GM21528 (cell line): ENCODE results near the gene LDOC1.
"Not testable (repeated sequence)": the region's sequence is repeated elsewhere in the genome, so short reads cannot be mapped to it uniquely, and the experiment has no call there.

Experiments
- ATAC-seq: cut with Tn5 transposase; IDR thresholded peaks from one replicate; pipeline ENCODE4 v1.9.1; 2021; ENCODE audit warnings: mild to moderate bottlenecking, moderate library complexity; ENCODE audit not compliant: unreplicated experiment, low FRiP score

The LDOC1 gene

DNA sequence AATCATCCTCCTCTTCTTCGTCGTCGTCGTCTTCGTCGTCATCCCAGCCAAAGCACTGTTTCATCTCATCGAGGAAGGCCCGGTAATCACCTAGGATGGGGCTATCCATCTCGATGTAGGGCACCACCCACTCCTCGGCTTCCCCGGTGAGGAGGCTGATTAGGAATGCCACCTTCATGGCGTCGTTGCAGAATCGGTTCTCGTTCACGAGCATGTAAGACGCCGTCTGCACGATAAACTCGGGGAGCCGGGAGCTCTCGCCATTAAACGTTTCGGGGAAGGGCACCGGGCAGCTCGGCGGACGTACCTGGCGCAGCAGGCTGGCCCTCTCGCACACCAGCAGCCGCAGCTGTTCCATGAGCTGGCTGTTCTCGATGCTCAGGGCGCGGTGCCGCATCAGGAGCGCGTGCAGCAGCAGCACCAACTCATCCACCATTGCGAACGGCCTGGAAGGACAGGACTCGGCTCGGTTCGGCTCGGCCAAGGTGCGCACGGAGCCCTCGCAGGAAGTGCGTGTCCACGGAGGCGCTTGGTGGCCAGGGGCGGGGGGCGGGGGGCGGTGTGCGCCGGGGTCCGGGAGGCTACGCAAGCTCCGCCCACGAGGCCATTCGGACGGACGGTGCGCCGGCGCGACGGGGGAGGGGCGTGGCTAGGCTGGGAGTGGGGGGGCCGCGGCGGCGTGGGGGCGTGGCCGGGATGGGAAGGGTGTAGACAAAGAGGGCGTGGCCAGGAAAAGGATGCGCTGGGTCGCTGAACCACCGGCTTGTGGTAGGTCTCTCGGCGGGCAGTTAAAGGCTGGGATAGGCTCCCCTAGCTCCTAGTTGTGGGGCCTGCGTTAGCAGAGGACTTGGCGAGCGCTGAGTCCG is at the start of gene LDOC1:
TSS of gene LDOC1 (minus strand) at position 544 of the 866 bp plus-strand sequence. CDS start at position 436, 108 bp downstream.
- ATAC-seq: no peak

DNA sequence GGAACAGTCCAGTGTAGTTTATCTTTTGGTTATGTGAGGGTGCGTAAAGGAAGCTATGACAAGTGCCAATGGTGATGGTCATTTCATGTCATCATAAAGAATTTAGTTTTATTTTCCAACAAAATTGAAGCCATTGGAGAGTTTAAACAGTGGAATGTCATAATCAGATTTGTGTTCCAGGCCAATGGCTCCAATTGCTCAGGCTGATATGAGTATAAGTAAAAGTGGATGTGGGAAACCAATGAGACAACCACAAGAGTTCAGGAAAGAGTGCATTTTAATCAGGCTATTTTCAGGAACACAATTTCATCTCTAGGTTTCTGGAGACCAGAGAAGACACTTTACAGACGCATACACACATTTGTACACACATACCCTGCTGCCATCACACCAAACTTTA is 44.7 kb upstream of the LDOC1 start:
- no peak for ATAC-seq

DNA sequence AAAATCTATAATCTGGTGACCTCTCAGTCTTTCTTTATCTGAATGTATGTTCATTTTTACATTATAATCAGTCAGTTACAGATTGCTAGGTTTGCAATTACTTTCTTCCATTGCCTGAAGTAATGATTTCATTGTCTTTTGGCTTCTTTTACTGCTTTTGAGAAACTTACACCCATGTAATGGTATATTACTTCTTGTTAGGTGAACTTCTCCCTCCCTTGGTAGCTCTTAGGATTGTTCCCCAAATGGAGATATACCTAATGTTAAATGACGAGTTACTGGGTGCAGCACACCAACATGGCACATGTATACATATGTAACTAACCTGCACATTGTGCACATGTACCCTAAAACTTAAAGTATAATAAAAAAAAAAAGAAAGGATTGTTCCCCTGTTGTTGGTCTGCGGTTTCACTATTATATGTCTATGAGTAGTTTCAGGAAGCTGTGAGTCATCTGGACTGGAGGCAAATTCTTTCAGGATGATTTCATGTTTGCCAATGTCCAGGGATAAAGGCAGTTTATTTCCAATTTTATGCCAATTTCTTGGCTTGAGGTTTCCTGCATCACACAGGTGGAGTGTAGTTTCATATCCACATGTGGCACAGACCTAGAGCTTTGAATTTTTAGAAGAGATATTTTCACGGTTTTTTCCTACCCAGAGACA is 43.5 kb upstream of the LDOC1 start:
- ATAC-seq: no peak

DNA sequence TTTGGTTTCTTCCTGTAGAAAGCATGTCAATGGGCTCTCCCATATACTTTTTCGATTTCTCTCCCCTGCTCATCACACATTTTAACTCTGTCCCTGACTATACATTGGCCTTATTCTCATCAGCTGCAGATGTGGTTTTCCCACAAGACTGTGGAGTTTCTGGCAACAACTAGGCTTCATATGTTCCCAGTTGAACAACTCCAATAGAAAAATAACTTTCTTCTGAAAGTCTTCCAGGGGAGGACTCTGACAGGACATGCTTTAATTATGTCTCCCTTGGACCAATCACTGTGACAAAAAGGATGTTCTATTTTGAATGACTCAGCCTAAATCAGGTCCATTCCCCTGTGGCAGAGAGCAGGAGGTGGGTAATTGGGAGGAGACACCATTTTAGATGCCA is 37.3 kb upstream of the LDOC1 start:
- ATAC-seq: no peak

DNA sequence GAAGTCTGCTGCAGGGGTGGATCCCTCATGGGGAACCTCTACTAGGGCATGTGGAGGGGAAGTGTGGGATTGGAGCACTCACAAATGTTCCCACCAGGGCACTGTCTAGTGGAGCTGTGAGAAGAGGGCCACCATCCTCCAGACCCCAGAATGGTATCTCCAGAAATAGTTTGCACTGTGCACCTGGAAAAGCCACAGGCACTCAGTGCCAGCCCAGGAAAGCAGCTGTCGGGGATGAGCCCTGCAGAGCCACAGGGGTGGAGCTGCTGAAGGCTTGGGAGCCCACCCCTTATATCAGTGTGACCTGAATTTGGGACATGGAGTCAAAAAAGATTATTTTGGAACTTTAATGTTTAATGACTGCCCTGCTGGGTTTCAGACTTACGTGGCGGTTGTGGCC is 25.0 kb upstream of the LDOC1 start:
- ATAC-seq: no peak

DNA sequence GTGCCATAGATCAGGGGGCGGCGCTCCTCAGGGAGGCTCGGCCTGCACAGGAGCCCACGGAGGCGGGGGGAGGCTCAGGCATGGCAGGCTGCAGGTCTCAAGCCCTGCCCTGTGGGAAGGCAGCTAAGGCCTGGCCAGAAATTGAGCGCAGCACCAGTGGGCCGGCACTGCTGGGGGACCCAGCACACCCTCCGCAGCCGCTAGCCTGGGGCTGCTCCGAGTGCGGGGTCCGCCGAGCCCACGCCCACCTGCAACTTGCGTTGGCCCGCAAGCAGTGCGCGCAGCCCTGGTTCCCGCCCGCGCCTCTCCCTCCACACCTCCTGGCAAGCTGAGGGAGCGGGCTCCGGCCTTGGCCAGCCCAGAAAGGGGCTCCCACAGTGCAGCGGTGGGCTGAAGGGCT is 11.6 kb upstream of the LDOC1 start:
- ATAC-seq: not testable (repeated sequence)

DNA sequence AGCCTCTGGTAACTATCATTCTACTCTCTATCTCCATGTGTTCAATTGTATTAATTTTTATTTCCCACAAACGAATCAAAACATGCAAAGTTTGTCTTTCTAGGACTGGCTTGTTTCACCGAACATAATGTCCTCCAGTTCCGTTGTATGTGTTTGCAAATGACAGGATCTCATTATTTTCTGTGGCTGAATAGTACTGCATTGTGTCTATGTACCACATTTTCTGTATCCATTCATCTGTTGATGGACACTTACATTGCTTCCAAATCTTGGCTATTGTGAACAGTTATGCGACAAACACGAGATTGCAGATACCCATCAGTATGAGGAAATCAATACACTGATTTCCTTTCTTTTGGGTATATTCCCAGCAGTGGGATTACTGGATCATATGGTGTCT is 8.4 kb upstream of the LDOC1 start:
- ATAC-seq: no peak

DNA sequence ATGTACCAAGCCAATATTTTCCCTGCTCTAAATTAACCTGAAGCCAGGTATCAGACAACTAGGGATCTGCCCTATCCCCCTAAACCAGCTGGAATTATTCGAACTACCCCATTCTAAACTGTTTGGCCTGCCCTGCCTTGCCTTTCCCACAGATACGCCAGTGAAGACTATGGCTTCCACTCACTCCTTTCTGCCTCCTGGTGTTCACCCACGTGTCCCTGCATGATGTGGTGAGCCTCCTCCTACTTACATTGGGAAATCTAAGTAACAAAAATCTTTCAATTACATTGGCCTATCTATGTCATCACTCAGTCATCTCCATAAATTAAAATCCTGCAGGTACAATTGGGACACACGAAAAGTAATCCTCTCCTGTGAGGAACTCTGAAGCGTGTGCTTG is 6.1 kb upstream of the LDOC1 start:
- no peak for ATAC-seq

DNA sequence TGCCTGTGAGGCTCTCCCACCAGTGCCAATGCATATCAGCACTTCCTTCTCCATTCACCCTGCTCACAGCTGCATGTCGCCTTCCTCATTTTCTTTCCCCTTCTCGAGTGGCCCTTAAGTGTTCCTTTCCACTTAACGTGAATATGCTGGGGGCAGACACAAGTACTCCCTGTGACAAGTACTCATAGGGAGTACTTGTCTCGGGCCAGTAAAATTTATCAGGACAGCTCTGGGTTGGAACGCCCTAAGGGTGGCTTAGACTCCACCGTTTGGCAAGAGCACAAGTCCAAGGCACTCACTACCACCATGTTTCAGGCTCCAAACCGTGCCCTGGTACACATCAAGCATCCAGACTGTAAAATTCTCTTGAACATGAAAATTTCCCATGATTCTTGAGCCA is 3.9 kb upstream of the LDOC1 start:
- no peak for ATAC-seq

DNA sequence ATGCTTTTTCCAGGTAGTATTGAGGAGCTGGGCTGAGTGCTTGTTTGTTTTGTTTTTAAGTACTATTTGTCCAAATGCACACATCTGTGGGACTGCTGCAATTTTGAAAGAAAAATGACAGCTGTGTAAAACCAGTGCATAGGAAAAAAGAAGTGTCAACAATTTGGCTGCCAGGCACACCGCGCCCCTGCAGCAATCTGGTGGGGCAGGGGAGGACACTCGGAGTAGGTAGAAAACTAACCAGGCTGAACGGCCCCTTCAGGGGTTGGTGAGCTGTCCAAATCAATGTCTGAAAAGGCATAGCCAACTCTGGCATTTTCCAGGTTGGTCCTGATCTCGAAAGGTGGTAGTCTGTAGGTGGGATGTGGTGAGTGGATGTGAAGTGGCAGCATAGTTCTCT is 1.1 kb downstream of the LDOC1 start:
- no peak for ATAC-seq

DNA sequence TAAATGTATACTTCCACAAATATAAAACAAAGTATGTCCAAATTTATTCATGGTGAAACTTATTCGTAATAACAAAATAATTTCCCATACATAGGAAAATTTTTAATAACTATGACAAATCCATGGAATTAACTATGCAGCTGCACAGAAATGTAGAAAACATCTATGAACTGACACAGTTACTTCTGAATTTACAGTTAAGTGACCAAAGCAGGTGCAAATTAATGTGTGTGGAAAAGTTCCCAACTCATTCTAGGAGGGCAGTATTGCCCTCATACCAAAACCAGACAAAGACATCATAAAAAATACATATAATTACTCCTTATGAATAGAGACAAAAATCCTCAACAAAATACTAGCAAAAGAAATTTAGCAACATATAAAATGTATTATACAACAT is 12.5 kb downstream of the LDOC1 start:
- ATAC-seq: no peak

DNA sequence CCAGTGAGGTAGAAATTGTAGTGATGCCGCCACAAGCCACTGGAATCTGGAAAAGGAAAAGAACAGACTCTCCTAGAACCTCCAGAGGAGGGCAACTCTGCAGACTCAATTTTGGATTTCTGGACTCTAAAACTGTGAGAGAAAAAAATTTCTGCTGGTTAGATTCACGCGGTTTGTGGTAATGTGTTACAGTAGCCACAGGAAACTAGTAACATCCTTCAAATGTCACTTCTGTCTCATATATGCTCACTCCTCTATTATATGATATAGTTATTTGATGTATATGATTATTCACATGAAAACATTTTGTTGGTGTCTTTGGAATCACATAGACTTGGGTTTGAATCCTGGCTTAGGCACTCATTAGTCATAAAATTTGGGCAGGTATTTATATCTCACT is 18.8 kb downstream of the LDOC1 start:
- no peak for ATAC-seq

DNA sequence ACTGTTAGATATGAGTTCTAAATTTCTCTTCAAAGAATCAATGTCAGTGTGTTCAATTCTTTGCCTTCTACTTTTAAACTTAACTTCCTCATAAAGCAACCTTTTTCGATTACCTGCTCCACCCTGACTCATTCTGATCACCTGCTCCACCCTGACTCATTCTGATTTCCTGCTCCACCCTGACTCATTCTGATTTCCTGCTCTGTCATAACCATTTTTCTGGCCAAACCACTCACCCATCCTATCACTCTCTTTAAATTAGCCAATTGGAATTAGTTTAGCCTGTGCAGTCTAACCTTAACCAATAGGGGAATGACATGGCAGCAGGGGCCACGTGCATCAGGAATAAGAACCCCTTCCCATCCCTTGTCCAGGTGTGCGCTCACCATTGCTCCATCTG is 21.7 kb downstream of the LDOC1 start:
- ATAC-seq: not testable (repeated sequence)

DNA sequence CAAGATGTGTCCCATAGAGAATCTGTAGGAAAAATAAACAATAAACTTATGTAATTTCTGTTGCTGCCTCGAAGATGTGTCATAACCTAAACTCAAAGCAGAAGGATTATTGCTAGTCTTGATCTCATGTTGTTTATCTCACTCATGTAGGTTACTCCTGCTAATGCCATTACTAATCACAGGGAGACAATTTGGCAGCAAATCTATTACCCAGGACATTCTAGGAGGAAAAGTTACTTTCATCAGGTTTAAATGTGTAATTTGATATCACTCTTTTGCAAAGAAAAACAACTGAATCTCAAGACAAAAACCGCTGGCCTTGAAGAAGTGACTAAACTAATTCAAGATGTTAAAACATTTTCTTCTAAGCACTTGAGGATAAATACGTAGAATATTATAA is 34.0 kb downstream of the LDOC1 start:
- ATAC-seq: no peak

DNA sequence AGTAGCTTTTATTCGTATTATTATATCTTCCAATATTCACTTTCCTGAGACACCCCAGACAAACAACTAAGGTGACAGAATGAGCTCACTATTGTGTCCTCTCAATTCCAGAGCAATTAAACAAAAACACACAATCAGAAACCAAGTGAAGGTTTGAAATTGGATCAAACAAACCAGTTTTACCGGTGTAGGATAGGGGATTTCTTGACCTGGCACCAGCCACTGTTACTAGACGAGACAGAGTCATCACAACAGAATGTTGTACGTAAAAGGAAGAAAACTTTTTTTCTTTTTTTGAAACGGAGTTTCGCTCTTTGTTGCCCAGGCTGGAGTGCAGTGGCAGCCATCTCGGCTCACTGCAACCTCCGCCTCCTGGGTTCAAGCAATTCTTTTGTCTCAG is 43.7 kb downstream of the LDOC1 start:
- ATAC-seq: no peak

DNA sequence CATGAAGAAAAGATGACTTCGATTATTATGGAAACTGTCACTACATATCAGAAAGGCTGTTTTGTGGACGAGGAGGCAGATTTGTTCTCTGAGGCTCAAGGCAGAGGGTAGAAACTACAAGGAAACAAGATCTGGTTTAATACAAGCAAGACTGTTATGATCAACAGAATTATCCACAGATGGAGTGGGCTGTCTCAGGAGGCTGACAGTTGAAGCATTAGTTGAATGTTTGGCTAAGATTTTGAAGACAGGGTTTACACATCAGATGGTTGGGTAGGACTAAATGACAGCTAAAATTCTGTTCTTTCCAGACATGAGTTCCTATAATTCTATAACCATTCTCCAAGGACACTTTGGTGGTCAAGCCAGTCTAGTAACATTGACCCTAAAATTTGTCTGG is 49.8 kb downstream of the LDOC1 start:
- ATAC-seq: no peak
